HG02938 (cell line): ENCODE results near the gene ICOSLG.
A peak's percentile ranks its signal among the peaks of the same experiment; 100 is the strongest.
"Not testable (repeated sequence)": the region's sequence is repeated elsewhere in the genome, so short reads cannot be mapped to it uniquely, and the experiment has no call there.

Experiments
- ATAC-seq: cut with Tn5 transposase; IDR thresholded peaks from one replicate; pipeline ENCODE4 v1.9.1; 2021; ENCODE audit warnings: mild to moderate bottlenecking, moderate library complexity; ENCODE audit not compliant: unreplicated experiment

Gene ICOSLG

GRCh38 chr21:44265734-44266270 is 25.1 kb upstream of the ICOSLG start:
- ATAC-seq = no peak

- no peak for ATAC-seq
Measured at GRCh38 chr21:44263768-44264167, 23.0 kb upstream of the ICOSLG start.

GRCh38 chr21:44263221-44263760 is 22.5 kb upstream of the ICOSLG start:
- ATAC-seq = no peak

- ATAC-seq = no peak
Measured at GRCh38 chr21:44262338-44263056, 21.8 kb upstream of the ICOSLG start.

DNA sequence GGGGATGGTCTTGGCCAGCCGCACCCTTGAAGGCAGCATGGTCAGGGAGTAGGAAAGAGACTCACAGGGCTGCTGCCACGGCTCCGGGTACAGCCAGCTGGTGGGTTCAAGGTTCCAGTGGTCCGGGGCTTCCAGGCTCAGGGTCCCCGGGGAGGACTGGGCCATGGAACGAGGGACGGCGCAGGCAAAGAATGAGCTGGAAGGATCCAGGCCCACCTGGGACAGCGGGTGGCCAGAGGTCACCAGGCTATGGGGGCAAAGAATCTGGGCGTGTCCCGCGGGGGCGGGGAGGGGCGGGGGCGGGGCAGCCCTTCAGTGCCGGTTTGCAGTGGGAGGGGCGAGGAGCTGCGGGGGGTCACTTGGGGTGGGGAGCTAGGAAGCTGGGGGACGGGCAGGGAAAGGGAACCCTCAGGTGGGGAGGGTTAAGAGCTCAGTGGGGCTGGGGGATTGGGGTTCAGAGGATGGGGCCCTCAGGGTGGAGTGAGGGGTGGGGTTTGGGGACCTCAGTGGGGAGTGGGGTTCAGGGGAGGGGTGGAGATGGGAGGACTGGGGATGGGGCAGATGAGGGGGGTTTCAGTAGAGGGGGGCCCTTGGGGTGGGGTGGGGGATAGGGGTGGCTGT is 21.0 kb upstream of the ICOSLG start, which contains the start of gene DNMT3L:
Gene DNMT3L, minus strand, starts transcription at position 223 of the 621 bp plus-strand sequence. CDS start 638 bp downstream, outside the sequence.
- ATAC-seq = no peak

DNA sequence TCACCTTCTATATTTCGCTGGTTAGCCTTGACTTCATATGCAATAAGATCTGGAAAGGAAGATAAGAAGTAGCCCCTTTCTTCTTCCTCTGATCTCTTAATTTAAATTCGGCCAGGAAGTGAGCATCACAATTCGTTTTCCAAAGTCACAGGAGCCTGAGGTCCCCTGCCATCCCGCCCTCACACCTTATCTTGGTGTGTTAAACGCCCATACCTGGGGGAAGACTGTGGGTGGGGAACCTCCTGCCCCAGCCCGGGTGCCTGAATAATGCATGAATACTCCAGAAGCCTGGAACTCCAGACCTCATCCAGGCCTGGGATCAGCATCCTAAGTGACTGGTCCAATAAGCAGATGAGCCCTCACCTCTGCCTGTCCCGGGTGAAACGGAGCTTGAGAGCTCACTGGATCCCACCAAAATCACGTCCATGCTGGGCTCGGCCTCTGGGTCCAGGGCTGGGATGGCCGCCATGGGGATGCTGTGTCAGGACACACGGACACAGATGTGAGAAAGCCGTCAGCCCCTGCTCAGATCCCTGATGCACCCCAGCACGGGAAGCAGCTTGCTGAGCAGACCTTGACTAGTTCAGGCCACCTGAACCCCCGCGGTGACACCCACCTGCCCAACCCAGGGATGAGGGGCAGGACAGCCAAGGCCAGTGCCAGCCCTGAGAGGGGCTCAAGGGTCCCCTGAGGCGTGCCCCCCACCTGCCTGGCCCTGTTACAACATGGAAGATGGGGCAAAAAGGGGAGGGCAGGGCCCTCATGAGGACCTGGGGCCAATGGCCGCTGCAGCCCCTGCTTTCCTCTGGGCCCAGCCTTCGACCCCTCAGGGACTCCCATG is 20.3 kb upstream of the ICOSLG start:
- no peak for ATAC-seq

GRCh38 chr21:44260066-44260465 is 19.3 kb upstream of the ICOSLG start:
- ATAC-seq = no peak

- no peak for ATAC-seq
Measured at GRCh38 chr21:44259082-44259705, 18.5 kb upstream of the ICOSLG start.

DNA sequence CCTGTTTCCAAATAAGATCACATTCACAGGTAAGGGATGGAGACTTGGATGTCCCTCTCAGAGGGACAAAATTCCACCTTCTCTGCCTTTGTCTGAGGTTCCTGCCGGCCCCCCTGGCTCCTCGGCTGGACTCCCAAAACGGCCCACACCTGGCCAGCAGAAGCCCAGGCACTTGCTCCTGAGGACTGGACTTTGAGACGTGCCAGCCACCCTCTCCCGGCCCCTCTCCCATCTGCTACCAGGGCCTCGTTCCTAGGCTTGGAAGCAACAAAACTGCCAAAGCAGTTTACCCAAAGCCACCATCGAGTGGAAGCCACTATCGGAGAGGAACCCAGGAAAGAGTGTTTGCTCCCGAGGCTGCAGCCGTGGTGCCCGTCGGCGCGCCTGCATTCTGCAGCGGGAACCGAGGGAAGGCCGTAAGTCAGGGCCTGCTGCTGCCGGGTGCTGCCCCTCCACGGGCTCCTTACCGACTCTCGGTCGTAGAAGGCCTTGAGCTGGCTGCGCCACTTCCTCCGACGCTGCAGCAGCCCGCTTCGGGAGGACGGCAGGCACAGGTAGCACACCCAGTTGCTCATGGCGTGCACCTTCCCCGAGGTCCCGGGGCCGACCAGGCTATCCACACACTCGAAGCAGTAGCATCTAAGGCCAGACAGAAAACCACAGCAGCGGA is 17.4 kb upstream of the ICOSLG start:
- no peak for ATAC-seq

DNA sequence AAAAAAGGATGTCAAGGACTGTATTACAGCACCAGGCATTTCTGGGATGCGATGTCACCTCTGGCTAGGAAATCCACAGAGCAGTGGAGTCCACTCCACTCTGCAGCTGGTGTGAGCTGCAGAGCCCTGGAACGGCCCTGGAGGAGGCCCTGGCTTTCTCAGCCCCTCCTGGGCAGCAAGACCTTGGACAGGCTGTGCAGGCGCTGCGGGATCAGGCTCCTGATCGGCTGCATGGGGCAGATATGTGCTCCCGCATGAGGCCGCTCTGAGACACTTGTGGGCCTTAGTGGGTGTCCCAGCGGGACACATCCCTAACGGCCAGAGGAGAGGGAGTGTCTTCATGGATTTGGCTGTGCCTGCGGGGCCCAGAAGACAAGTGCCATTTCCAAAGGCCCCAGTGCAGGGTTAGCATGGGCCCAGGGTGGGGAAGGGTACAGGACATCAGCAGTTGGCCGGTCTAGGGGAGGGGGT is 14.8 kb upstream of the ICOSLG start:
- no peak for ATAC-seq

DNA sequence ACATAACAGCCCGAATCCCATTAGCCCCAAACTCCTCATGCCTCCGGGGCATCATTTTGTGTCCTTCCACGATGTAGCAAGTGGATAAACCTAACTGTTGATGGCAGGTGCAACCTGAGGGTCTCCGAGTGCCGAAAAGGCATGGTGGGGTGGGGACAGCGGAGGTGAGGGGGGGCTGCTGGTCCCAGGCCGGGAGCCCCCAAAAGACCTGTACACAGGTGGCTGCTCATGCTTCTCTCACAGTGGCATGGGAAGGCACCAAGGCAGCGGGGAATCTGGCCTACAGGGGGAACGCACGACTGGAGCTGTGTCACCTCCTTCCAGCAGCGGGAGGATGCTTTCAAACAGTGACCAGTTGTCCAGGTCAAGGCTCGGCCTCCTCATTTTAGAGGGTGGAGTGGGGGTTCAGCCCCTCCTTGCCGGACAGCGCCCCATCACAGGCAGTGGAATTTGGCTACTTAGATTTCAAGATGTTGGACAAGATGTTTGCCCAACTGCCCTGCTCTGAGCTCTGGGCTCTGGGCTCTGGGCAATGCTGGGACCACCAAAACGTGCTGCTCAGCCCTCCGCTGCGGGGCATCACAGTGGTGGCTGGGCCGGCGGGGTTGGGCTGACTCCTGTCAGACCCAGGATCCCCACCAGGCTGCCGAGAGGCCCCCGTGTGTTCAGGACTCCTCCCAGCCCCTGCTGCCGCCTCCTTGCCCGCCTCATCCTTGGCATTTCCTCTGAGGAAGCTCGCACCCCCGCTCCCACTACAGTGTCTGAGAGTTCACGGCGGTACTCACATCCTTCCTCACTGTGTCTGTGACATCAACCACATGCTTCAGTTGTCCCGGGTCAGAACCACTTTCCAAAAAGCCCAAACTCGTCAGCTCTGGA is 13.3 kb upstream of the ICOSLG start:
- no peak for ATAC-seq

DNA sequence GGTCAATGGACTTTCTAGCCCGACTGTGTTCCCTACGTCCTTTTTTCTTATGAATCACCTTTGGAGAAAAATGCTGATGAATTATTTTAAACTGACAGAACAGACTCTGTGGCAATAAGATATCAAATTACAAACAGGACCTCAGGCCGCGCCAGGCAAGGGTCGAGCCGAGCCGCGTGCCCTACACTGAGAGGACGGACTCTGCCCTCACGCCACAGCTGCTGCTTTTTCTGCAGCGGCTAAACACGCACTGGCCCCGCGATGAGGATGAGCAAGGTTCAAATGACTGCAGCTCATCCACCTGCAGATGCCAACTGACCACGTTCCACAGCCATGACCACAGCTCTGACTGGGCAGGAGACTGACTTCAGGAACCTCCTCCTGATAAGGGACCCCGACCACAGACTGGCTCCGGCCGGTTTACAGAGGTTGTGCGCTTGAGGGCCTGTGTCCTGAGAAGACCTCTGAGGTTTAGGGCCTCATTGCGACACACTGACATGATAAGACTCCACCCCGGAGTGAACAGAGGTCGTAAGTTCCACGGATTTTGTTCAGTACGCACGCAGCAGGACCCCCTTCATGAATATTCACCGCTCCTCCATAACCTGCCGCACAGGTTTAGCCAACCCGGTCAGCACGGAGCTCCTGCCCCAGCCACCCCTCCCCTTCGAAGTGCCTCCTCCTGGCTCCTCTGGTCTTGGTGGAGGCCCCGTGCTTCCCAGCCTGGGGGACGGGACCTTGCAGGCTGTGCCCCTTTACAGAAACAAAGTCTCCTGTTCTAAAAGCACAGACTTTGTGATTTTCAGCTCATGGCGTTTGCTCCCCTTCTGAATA is 8.7 kb upstream of the ICOSLG start:
- ATAC-seq = not testable (repeated sequence)

- not testable (repeated sequence) for ATAC-seq
Measured at GRCh38 chr21:44247904-44248303, 7.2 kb upstream of the ICOSLG start.

DNA sequence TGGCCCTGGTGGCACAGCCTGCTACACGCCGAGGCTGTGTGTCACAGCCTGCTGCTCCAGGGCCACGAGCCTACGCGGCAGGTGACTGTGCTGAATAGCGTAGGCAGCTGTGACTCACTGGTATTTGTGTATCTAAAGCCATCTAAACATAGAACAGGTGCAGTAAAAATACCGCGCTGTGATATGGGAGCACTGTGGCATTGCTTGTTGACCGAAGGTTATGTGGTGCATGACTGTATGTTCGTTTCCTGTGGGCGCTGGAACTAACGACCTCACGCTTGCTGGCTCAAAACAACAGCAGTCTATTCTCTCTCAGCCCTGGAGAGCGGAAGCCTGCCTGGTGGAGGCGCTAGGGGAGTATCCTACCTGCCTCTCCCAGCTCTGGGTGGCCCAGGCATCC is 3.2 kb upstream of the ICOSLG start:
- peak; percentile 48 for ATAC-seq

- peak; percentile 34 for ATAC-seq
Measured at GRCh38 chr21:44241281-44241680, 538 bp upstream of the ICOSLG start.

- not testable (repeated sequence) for ATAC-seq
Measured at GRCh38 chr21:44240353-44240752, 390 bp downstream of the ICOSLG start.

- not testable (repeated sequence) for ATAC-seq
Measured at GRCh38 chr21:44229561-44229960, 11.2 kb downstream of the ICOSLG start.

DNA sequence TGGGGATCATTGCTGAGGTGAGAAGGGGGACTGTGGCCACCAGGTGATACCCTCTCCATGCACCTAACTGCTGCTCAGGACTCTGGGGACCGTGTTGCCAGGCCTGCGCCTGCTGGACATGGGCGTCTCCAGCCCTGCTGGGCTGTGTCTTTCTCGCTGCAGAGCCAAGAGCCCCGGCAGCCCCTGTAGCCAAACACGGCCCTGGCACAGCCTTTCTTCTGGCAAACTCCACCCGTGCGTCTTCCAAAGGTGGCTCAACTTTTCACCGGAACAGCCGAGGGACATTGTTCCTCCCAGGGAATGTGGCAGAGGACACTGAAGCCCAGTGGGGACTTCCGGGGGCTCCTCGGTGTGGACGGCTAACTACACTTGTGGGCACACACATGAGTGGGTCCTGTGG is 12.6 kb downstream of the ICOSLG start:
- ATAC-seq = not testable (repeated sequence)
